Measurements from ENCODE around the gene CLDN15. TPM values are rescaled to one million over a fixed set of nuclear protein-coding genes. Genes with fewer than 3 reads are reported as not detected.
A peak's percentile ranks its signal among the peaks of the same experiment; 100 is the strongest.

CLDN15 gene
- total RNA-seq, 1 donor from 2014 or later = 2.1 TPM

- DNase-seq (ENCODE audit: low read depth in 2 of 2) = peak; percentile 76 to 92
These were observed 7.0 kb upstream of the CLDN15 start, which contains the start of gene FIS1 for GRCh38 chr7:101244375-101245146. Gene FIS1, minus strand, starts transcription at chr7:101245081. Its CDS starts 77 bp downstream, at chr7:101245004.

GRCh38 chr7:101243646-101244374, 6.2 kb upstream of the CLDN15 start:
- DNase-seq (ENCODE audit: low read depth in 2 of 2) = peak in 1 of 2 donors; percentile 47

- DNase-seq (ENCODE audit: low read depth in 2 of 2) = no peak
These were observed 4.1 kb upstream of the CLDN15 start for GRCh38 chr7:101241443-101242349.

- no peak for DNase-seq (ENCODE audit: low read depth in 2 of 2)
These were observed 3.4 kb upstream of the CLDN15 start for GRCh38 chr7:101241015-101241363.

- DNase-seq (ENCODE audit: low read depth in 2 of 2) = no peak
These were observed 2.8 kb upstream of the CLDN15 start for GRCh38 chr7:101240226-101241014.

- no peak for DNase-seq (ENCODE audit: low read depth in 2 of 2)
These were observed 2.3 kb upstream of the CLDN15 start for GRCh38 chr7:101239951-101240220.

GRCh38 chr7:101239191-101239950, 1.8 kb upstream of the CLDN15 start:
- DNase-seq (ENCODE audit: low read depth in 2 of 2) = peak in 1 of 2 donors; percentile 63

- DNase-seq (ENCODE audit: low read depth in 2 of 2) = no peak
These were observed 902 bp upstream of the CLDN15 start for GRCh38 chr7:101238226-101239182.

- DNase-seq (ENCODE audit: low read depth in 2 of 2) = no peak
These were observed 1.2 kb downstream of the CLDN15 start for GRCh38 chr7:101236292-101236835.

- no peak for DNase-seq (ENCODE audit: low read depth in 2 of 2)
These were observed 2.1 kb downstream of the CLDN15 start for GRCh38 chr7:101235522-101235921.

GRCh38 chr7:101235050-101235449, 2.6 kb downstream of the CLDN15 start:
- DNase-seq (ENCODE audit: low read depth in 2 of 2) = peak in 1 of 2 donors; percentile 37

GRCh38 chr7:101234636-101235035, 3.0 kb downstream of the CLDN15 start:
- DNase-seq (ENCODE audit: low read depth in 2 of 2) = no peak

- no peak for DNase-seq (ENCODE audit: low read depth in 2 of 2)
These were observed 3.6 kb downstream of the CLDN15 start for GRCh38 chr7:101233907-101234547.

- DNase-seq (ENCODE audit: low read depth in 2 of 2) = no peak
These were observed 5.3 kb downstream of the CLDN15 start for GRCh38 chr7:101232141-101232850.

- no peak for DNase-seq (ENCODE audit: low read depth in 2 of 2)
These were observed 6.0 kb downstream of the CLDN15 start for GRCh38 chr7:101231644-101232043.

- DNase-seq (ENCODE audit: low read depth in 2 of 2) = no peak
These were observed 10.9 kb downstream of the CLDN15 start for GRCh38 chr7:101226721-101227120.

- DNase-seq (ENCODE audit: low read depth in 2 of 2) = no peak
These were observed 12.0 kb downstream of the CLDN15 start for GRCh38 chr7:101225650-101226049.

- no peak for DNase-seq (ENCODE audit: low read depth in 2 of 2)
These were observed 14.1 kb downstream of the CLDN15 start for GRCh38 chr7:101223528-101223927.
